HT1080 (cell line): ENCODE measurements around the gene PRB2. TPM values are rescaled to one million over a fixed set of nuclear protein-coding genes. Genes with fewer than 3 reads are reported as not detected.
A peak's percentile ranks its signal among the peaks of the same experiment; 100 is the strongest.
"Not testable (repeated sequence)": the region's sequence is repeated elsewhere in the genome, so short reads cannot be mapped to it uniquely, and the experiment has no call there.

Experiments
- DNase-seq: peaks from one replicate; pipeline ENCODE4 v3.0.0-alpha.2; 2015; ENCODE audit warnings: low read depth
- polyA plus RNA-seq, 2 experiments: library from polyadenylated mRNA; depleted of rRNA; stranded (reverse); fragments of >200 nt; gene quantifications; 2 replicates each; pipeline ENCODE4 v1.2.3, GENCODE V29; 2015
- total RNA-seq: library from RNA; depleted of rRNA; stranded (reverse); fragments of >200 nt; shearing (Covaris generic); gene quantifications from 2 replicates; pipeline ENCODE4 v1.2.3, GENCODE V29; 2014; rRNA removed

PRB2 gene
- total RNA-seq = not detected in 2 replicates
- not detected in 2 replicates for polyA plus RNA-seq (2015; cell fraction: cytosol; rRNA removed)
- polyA plus RNA-seq (2015; cell fraction: nucleus; rRNA removed) = not detected in 2 replicates

- not testable (repeated sequence) for DNase-seq
Measured at GRCh38 chr12:11395467-11395866, at the start of gene PRB2. Gene PRB2, minus strand, starts transcription at chr12:11395567. Its CDS starts 38 bp downstream, at chr12:11395529.

- DNase-seq = no peak
Measured at GRCh38 chr12:11437966-11438365, 42.6 kb upstream of the PRB2 start.

- no peak for DNase-seq
Measured at GRCh38 chr12:11433664-11434063, 38.3 kb upstream of the PRB2 start.

DNA sequence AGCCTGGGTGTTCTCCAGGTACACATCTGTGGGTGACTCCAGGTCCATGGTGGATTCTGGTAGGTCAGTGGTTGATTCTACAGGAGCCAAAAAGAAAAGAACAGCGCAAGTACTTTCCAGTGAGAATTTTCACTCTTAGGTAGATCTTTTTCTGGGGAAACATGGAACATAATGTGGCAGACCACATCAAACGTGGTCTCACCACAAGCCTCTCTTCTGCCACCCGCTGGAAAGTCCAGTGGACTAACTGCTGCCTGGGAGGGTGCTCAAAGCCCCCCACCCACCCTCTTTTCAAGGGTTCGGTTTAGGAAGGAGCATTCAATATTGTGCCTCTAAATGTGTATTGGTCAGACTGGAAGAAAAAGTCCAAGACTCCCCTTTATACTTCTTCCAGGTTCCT, 36.1 kb upstream of the PRB2 start:
- DNase-seq = no peak

DNA sequence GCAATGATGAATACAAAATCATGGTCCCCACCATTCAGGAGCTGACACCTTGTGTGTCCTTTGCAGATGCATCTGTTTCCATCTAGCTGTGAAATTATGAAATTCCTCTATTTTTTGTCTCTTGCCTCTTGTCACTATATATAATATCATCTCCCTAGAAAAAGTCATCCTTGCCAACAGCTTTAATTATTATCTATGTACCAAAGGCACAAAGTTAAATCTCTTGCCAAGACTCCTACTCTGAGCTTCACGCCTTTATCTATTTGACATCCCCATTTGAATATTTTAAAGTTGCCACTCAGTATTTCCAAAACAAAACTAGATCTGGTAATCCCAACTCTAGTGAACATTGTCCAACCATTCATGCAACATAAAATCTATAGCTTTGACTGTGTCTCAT, 32.0 kb upstream of the PRB2 start:
- no peak for DNase-seq

- no peak for DNase-seq
Measured at GRCh38 chr12:11412731-11413130, 17.4 kb upstream of the PRB2 start.

GRCh38 chr12:11408096-11408495, 12.7 kb upstream of the PRB2 start:
- no peak for DNase-seq

DNA sequence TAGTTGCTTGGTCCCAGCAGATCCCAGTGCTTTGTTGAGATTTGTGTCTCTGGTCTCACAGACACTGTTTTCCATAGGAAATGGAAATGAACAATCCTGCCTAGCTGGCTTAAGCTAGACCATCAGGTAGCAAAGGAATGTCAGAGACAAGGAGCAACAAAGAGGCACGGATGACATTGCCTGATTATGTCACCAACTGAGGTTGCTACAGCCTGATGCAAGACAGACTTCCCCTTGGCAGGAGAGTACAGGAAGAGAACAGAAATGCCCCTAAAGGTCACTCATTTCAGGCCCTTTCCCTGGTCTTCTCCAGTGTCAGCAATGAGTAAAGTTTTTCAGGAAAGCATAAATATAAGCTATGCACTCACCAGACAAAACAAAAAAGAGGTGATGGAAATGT, 2.0 kb upstream of the PRB2 start:
- DNase-seq = no peak

- peak; percentile 44 for DNase-seq
Measured at GRCh38 chr12:11391456-11391855, 3.9 kb downstream of the PRB2 start.

GRCh38 chr12:11377420-11377819, 17.9 kb downstream of the PRB2 start:
- DNase-seq = not testable (repeated sequence)

GRCh38 chr12:11361151-11361550, 34.2 kb downstream of the PRB2 start:
- DNase-seq = no peak

- DNase-seq = peak; percentile 90
Measured at GRCh38 chr12:11360205-11360883, 35.0 kb downstream of the PRB2 start.

DNA sequence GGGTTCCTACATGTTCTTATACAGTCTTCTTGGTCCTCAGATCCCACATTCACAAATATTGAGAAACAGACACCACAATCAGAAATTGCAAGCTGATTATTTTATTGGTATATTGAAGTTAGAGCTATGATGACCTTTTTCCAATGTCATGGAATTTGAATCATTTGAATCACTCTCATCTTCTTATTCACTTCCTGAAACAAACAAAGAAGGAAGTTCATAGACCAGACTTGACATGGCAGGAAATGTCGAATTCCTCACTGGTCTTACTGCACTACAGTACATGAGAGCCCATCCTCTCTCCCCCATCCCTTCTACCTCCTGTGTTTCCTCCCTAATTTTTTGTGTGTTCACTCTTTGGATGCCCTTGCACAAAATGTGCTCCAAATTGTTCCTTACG, 43.6 kb downstream of the PRB2 start:
- peak; percentile 54 for DNase-seq

DNA sequence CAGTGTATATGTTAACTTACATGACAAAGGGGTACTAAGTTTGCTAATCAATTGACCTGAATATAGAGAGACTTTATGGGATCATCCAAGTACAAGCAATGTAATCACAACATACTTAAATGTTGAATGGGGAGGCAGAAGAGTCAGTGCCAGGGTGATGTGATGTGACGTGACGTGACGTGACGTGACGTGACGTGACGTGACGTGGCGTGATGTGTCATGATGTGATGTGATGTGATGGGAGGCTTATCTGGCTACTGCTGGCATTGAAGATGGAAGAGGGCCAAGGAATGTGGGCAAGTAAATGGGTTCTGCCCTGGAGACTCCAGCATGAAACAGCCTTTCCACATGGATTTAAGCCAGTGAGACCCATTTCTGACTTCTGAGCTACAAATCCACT, 46.9 kb downstream of the PRB2 start:
- DNase-seq = no peak

DNA sequence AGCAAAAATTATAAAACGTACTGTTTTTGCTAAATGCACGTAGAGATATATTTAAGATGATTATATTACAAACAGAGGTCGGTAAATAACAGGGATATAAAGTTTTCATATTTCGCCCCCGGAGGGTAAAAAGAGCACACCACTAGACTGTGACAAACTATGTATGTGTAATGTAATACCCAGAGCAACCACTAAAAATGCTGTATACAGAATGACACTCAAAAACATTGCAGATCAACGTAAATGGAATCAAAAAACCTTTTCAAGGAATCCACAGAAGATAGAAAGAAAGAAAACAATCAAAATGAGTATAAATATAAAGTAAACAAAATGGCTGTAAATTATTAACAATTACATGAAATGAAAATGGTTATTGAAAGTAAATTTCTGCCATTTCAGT, 47.6 kb downstream of the PRB2 start:
- DNase-seq = peak; percentile 10

GRCh38 chr12:11344500-11344899, 50.9 kb downstream of the PRB2 start:
- no peak for DNase-seq

Other genes starting within 250 kb of the PRB2 start
- gene SMIM10L1, start 224.4 kb downstream of the PRB2 start, total RNA-seq = 9.9 and 11.9 TPM in 2 replicates
- gene TAS2R42, start 208.6 kb downstream of the PRB2 start, total RNA-seq = not detected in 2 replicates
- gene PRB3, start 125.9 kb downstream of the PRB2 start, total RNA-seq = not detected in 2 replicates
- not detected in 2 replicates for gene PRB4, start 85.1 kb downstream of the PRB2 start, total RNA-seq